SIG-M5 treated with dmso at 0.1 percent for 504 hours (cell line): Measurements from ENCODE around the gene DLG2.

Source experiments
- DNase-seq: peaks from one replicate; lab custom pipeline; 2025; ENCODE audit not compliant: unreplicated experiment; lab: John Stamatoyannopoulos, UW

Gene DLG2

DNA sequence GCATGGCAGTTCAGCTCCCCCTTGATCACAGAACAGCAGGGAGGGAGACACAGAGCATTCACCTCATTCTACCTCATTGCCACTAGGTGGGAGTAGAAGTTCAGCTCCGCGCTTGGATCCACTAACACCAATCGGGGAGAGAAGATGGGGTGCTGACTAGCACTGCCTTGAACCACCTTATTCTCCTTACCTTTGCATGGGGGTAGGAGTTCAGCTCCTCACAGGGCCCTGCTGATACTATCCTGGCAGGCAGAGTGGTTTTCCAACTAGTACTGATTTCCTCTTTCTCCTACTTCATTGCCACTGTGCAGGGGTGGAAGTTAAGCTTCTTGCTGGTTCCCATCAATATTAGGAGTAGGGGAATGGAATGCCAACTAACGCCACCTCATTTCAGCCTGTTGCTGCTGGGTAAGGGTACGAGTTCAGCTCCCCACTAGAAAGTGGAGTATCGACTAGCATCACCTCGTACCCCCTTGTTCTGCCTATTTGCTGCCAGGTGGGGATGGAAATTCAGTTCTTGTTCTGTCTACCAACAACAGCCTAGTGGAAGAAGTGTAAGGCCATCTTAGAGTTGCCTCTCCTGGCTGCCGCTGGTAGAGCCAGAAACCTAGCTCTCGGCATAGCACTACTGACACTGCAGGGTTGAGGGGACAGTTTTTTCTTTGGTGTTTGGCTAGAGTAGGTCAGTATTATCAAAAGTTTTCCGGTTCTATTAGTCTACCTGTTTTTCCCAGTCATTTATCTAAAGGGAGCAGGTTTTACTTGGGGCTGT, 1790.1 kb downstream of the DLG2 start:
- DNase-seq, result peak; percentile 40

DNA sequence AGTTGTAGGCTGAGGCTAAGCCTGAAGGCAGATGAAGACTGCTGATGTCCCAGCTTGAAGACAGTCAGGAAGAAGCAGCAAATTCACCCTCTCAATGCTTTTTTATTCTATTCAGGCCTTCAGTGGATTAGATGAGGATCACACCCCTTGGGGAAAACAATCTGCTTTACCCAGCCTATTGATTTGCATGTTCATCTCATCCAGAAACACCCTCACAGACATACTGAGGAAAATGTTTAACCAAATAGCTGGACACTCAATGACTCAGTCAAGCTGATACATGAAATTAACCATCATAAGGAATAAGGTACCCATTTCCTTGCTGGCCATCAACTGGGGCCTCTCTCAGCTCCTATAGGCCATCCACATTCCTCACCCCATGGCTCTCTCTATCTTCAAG, 1791.1 kb downstream of the DLG2 start:
- DNase-seq, result no peak

GRCh38 chr11:83835423-83835822, 1791.7 kb downstream of the DLG2 start:
- DNase-seq, result no peak

GRCh38 chr11:83831929-83832328, 1795.2 kb downstream of the DLG2 start:
- DNase-seq, result no peak

- peak; percentile 63 for DNase-seq
Observed at GRCh38 chr11:83827940-83828554, 1799.1 kb downstream of the DLG2 start.

DNA sequence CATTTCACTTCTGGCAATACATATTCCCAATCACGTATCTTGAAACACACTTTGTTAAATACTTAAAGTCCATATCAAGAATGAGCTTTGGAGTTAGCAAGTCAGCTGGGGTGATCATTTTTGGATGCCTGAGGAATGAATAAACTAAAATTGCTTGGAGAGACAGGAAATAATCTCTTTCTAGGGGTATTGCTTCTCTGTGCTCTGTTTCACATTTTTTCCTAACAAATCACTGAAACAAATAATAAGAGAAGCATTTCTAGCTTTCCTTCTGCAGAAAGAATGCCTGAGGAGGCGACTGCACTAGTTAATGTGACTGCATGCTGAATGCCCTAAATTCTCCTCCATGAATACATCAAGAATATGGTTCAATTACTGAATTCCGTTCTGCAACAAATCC, 1799.6 kb downstream of the DLG2 start:
- DNase-seq, result no peak

DNA sequence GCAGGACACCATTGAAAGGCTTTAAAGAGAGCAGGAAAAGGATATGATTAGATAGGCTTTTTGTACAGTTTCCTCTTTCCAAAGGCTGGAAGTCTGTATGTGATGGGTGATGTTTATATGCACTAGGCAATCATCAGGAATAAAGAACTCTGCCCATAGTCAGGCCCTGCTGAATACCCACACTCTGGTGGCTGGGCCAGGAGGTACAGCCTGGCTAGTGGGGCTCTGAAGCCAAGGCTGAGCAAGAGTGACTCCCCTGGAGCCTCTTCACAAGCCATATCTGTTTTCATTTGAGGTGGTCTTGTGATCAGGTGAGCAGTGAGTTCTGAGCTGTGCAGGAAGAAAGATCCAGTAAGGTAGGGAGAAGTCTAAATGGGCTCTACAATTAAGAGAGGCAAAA, 1801.1 kb downstream of the DLG2 start:
- DNase-seq, result no peak

DNA sequence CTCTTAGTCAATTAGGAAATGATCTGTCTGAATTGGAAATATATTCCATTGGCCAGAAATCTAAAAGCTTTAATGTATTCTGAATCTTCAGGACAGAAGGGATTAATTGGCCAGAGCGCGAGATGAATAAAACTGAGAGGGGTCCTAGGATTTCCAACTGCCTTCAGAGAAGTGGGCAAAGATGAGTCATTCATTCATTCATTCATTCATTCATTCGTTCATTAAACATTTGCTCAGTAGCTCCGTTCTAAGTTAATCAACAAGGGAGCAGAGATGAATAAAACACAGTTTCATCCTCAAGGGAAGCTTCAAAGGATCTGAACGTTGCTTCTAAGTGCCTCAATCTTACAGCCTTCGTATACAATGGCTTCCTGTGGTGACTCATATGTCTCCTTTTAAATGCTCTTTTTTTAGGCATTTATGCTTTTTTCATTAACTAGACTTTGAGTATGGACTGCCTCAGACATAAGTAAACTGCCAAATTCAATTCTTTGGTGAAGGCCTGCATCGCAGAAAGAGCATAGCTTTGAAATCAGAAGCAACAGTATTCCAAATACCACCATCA, 1803.6 kb downstream of the DLG2 start:
- no peak for DNase-seq

DNA sequence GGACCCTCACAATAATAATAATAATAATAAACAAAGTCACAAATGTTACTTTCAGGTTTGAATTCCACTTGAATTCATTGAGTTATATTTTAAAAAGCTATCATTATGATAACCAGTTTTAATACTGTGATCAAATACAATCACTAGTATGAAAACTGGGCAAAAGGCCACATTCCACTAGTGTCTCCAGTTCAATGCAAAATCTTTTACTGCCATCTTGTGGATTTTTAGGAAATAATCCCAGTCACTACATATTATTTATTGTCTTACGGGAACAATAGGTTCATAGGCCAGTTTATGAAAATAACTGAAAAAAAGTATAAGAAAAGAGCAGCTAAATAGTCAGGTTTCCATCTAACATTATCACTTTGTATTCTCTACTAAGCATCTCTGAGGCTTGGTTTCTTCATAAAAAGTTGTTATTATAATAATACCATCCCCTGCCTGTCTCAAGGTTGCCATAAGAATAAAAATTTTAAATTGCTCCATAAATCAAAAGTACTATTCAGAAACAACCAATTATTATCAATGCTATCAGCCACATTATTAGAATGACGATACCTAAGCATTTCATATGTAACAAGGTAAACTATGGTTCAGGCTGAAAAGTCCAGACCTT, 1807.1 kb downstream of the DLG2 start:
- DNase-seq, result peak; percentile 51

DNA sequence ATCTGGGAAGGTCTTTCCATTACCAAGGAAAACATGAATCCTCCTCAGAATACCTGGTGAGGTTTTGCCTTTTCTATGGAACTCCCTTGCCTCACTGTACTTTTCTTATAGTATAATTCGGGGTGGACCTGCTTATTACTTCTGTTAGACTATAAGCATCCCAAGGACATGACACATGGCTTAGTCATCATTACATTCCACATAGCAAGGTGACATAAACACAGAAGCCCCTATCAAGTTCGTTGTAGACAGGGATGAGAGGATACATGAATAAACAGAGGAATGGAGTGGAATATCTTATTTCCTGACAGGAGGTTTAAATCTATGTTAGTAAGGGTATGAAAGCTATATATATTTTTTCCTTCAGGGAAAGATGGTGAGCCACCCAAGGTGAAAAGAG, 1808.8 kb downstream of the DLG2 start:
- no peak for DNase-seq

DNA sequence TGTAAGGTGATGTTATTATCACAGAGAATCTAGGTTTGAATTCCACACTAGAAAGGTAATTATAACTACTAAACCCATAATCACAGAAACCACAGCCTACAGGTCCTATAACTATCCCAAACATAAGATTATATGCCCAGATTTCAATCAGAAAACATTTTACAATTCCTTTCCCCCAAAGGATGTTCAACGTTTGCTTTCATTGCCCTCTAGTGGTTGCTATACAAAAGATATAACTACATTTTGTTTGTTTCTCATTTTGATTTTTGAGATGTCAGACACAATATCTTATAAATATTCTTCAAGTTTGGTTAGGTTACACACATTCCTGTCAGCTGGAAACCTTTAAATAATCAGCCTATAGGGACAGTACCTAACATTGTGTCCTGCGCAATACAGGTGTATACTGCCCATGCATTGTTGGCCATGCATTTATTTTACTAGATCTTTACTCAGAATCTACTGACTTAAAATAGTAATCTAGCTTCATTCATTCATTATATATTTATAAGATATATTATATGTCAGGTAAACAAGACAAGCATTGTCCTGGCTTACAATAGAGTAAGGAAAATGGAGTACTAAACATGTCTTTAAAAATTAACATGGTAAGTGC, 1810.5 kb downstream of the DLG2 start:
- peak; percentile 40 for DNase-seq

GRCh38 chr11:83815736-83816135, 1811.4 kb downstream of the DLG2 start:
- no peak for DNase-seq

DNA sequence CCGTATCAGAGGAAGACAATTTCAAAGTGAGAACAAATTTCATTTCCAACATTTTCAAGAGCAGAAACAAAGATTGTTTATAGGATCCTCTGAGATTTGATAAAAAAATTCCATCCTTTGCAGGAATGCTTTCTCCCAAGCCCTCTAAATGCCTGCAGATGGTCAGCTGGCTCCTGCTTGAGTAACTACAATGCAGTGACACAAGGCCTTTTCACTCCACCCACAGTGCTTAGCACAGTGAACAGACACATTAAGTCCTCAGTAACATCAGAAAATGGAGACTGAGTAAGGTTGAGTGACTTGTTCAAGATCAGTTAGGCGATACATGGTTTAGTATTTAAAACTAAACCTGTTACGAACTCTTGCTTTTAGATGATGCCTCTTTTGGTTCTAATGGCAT, 1813.8 kb downstream of the DLG2 start:
- no peak for DNase-seq

DNA sequence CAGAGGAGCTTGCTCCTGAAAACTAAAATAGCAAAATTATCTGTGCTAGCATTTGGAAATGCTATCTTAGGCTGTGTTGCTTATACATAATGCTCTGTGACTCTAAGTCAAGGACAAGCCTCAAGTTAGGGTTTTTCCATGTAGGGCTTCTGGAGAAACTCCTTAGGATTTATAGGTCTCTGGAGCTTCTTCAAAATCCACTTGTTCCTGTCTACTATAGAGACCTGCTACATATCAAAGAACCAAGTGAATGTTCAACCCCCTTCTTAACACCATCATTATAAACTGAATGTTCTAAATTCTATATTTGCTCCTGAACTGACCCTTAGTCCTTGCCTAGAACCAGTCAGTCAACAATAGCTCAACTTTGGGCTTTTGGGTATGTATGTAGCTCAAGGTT, 1817.9 kb downstream of the DLG2 start:
- no peak for DNase-seq

- no peak for DNase-seq
Observed at GRCh38 chr11:83801799-83802198, 1825.3 kb downstream of the DLG2 start.

- DNase-seq, result no peak
Observed at GRCh38 chr11:83793310-83793709, 1833.8 kb downstream of the DLG2 start.

DNA sequence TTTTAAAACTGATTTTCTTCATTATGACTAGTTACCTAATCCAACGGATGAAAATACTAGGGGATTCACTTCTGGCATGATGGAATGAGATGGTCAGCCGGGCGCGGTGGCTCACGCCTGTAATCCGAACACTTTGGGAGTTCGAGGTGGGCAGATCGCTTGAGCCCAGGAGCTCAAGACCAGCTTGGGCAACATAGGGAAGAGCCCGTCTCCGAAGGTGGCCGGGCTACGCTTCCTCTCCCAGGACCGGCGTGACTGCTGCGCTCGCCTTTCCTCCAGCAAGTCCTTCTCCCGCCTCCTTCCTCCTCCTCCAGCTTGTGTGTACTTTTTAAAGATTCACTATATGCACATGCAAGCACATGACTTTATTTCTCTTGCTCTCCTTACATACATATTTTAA, 1835.6 kb downstream of the DLG2 start:
- DNase-seq, result no peak

DNA sequence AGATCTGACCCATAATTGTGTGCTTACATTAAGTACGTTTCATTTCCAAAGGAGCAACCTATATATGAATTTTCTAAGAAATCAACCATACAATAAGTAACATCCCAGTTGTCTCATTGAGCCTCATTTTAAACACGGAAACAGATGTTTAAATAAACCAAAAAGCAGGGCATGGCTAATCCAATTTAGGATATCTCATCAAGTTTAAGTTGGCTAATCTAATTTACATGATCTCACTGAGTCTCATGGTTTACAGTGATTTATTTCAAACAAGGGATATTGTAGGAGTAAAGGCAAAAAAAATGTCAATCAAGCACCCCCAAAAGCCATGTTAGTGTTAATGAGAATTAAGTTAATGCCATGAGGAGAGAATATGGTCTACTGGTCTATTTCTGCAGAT, 1841.2 kb downstream of the DLG2 start:
- no peak for DNase-seq

DNA sequence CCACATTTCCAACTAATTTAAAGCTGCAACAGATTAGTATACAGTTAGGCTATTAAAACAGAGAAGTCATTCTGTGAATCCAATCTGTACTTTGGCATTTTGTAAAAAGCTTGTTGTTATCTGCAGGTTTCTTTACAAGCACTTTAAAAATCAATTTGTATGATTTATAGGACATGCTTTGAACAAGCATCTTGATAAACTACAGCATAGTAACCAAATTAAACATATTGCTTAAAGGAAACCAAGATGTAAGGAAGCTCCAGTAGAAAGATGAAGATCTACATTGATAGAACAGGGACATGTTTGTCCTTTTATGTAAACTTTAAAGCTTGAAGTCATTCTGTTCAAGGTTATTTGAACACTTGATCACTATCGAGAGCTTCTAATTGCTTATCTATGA, 1842.7 kb downstream of the DLG2 start:
- no peak for DNase-seq

DNA sequence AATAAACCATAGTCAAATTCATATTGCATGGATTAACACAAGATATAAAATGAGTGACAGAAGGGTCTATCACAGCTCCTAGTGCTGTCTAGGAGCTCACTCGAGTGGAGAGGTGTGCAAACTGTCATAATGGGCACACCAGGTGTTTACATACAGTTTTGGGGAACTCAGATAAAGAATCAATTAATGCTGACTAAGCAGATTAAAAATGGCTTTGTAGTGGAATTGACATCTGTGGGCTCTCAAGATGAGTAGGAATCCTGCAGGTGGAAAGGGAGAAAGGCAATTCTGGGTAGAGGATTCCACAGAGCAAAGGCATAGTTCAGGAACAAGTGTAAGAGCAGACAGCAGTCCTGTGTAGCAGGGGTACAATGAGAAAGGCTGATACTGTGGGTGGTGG, 1844.8 kb downstream of the DLG2 start:
- DNase-seq, result no peak

- no peak for DNase-seq
Observed at GRCh38 chr11:83779876-83780275, 1847.3 kb downstream of the DLG2 start.

DNA sequence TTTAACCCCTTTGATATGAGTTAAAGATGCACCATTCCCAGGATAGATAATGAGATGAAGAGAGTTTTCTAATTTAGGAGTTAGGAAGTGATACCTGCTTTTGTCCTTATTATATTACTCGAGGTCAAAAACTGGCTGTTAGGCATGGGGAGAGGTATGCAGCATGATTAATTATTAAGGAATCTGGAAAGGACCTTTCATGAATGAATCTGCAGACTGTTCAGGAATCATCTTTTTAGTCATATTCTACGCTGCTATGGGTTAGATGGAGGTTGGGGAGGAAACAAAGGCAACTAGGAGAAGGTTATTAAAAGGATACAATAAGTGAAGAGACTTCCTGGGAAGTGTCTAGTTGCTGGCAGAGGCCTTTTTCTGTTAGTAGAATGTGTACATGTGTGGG, 1848.5 kb downstream of the DLG2 start:
- DNase-seq, result no peak
